Stimulated activated CD8-positive, alpha-beta memory T cell treated with anti-CD3 and anti-CD28 coated beads, Interleukin-4, amount 100 ng/mL, for 48 hours (primary cell): ENCODE measurements around the gene PBLD.
"Not testable (repeated sequence)": the region's sequence is repeated elsewhere in the genome, so short reads cannot be mapped to it uniquely, and the experiment has no call there.

Source experiments
- DNase-seq: peaks from one replicate; pipeline ENCODE4 v3.0.0-alpha.2; 2020

The PBLD gene

DNA sequence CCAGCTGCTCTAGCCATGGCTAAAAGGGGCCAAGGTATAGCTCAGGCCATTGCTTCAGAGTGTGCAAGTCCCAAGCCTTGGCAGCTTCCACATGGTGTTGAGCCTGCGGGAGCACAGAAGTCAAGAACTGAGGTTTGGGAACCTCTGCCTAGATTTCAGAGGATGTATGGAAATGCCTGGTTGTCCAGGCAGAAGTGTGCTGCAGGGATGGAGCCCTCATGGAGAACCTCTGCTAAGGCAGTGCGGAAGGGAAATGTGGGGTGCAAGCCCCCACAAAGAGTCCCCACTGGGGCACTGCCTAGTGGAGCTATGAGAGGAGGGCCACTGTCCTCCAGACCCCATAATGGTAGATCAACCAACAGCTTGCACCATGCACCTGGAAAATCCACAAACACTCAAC, 54.9 kb downstream of the PBLD start:
- not testable (repeated sequence) for DNase-seq

GRCh38 chr10:68276224-68276623, 56.5 kb downstream of the PBLD start:
- DNase-seq: no peak

DNA sequence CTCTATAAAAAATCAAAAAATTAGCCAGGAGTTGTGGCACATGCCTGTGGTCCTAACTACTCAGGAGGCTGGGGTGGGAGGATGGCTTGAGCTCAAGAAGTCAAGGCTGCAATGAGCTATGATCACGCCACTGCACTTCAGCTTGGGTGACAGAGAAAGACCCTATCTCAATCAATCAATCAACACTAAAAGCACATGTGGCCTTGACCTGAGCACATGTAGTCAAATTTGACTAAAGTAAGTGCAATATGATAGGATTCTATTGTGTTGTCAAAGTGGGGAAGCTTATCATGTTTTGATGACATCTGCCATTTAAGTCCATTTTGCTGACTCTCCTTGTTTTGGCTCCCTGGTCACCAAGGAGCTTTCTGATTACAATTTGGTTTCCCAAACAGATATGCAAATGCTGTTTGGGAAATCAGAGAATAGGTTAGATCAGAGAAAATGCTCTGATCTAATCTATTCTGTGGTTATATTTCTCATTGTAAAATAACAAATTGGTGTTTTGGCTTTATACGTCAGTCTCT, 57.1 kb downstream of the PBLD start:
- no peak for DNase-seq

DNA sequence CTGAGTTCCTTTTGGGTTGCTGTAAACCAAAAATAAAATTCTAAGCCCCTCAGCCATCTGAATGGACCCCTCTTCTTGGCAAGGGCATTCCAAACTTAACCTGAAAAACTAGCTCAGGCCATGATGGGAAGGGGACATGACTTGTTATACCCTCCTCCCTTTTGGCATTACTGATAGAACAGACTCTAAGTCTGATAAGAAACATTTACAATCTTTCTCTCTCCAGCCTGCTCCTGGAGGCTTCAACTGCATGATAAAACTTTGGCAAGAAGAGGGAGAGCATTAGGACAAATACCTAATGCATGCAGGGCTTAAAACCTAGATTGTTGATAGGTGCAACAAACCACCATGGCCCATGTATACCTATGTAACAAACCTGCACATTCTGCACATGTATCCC, 59.9 kb downstream of the PBLD start:
- DNase-seq: no peak

- no peak for DNase-seq
Observed at GRCh38 chr10:68271196-68271882, 61.4 kb downstream of the PBLD start.

GRCh38 chr10:68269562-68270290, 63.0 kb downstream of the PBLD start:
- no peak for DNase-seq

- no peak for DNase-seq
Observed at GRCh38 chr10:68261132-68261856, 71.4 kb downstream of the PBLD start.

GRCh38 chr10:68253346-68253745, 79.4 kb downstream of the PBLD start:
- no peak for DNase-seq

DNA sequence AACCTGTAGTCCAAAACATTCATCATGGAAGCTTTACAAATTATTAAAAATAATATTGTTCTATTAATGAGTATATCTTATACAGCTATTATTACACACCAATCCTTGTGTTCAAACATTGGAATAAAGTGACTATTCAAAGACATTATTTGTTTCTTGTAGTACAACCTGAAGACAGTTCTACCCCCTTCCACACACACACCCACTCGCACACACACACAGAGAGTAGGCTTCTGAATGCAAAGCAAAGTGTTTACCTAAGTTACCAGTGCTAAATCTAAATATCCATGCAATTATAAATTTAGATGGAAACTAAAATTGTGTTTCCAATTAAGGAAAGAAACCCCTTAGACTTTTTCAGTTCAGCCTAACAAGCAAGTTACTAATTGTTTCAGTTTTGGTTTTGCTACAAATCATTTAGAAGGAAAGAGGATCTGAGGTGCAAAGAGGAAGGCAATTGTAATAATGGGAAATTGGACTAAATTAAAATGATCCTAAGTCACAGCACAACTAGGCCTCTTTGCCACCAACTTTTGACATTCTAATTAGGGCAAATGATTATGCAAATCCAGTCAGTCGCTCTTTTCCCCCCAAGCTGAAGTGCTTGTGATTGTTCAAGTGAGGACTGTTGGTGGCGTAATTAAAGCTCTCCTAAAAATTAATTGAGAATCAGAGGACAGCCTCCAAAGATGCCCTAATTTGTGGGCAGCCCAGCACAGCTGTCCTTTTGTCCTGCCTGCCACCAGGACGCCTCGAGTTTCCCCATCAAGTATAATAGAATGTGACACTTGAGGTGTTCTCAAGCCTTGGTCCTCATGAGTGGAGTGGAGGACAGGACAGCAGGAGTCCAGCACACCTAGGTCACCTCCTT, 80.9 kb downstream of the PBLD start:
- DNase-seq: no peak

DNA sequence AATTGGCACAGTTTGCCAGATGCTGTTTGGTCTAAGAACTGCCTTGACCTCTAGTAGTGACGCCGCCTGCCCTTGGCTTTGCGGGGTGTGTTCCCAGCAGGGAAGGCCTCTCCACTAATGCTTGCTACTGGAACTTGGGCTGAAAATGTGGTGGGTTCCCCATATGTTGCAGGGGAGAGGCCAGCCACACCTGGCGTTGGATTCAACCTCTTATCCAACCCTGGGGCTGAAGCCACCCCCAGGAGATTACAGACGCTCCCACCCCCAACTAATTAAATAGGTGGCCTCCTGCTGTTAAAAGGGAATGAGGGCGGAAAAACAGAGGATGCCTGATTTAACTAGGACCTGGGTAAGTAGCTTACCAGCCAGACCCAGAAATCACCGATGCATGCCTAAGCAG, 81.6 kb downstream of the PBLD start:
- DNase-seq: no peak

DNA sequence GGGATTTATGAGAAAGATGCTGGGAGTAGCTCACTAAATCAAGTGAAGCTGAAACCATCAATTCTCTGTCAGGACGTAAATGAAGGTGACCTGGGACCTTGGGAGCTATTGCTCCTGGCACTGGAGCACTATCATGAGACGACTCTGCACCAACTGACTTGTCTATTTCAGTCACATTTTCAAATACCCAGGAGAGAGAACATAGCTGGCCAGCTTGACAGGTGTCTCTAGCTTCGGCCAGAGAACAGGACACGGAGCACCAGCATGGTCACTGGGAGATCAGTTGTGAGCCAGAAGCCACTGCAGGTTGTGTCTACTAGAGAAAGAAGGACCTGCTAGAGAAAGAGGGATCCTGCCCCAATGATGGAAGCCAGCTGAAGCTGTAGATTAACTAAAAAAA, 83.4 kb downstream of the PBLD start:
- no peak for DNase-seq

- DNase-seq: no peak
Observed at GRCh38 chr10:68247931-68248330, 84.8 kb downstream of the PBLD start.

DNA sequence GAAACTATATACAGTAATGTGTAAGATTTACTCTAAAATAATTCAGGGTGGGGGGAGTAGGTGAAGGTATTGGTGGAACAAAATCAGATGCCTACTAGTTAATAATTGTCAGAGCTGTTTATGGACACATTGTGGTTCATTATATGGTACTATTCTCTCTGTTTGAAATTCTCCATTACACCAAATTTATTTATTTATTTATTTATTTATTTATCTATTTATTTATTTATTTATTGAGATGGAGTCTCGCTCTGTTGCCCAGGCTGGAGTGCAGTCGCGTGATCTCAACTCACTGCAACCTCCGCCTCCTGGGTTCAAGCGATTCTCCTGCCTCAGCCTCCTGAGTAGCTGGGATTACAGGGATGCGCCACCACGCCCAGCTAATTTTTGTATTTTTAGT, 86.3 kb downstream of the PBLD start:
- DNase-seq: not testable (repeated sequence)

GRCh38 chr10:68242051-68242450, 90.7 kb downstream of the PBLD start:
- DNase-seq: no peak

- DNase-seq: no peak
Observed at GRCh38 chr10:68239596-68240150, 93.1 kb downstream of the PBLD start.

GRCh38 chr10:68239069-68239468, 93.7 kb downstream of the PBLD start:
- DNase-seq: no peak

DNA sequence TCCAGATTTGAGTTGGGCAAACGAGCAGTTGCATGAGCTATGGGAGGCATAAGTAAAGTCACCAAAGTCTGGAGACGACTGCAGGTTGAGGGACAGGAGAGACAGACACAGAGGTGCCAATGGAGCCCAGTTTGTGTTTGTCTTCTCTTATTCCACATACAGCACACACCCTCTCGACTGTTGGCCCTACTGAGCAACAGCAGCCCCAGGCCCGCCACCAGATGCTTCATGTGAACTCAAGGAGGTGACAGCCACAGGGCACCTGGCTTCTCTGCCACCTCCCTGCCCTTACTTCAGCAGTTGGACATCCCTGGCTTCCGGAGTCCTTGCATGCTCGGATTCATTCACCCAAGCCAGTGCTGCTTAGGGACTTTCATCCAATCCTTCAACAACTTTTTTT, 94.4 kb downstream of the PBLD start:
- no peak for DNase-seq

DNA sequence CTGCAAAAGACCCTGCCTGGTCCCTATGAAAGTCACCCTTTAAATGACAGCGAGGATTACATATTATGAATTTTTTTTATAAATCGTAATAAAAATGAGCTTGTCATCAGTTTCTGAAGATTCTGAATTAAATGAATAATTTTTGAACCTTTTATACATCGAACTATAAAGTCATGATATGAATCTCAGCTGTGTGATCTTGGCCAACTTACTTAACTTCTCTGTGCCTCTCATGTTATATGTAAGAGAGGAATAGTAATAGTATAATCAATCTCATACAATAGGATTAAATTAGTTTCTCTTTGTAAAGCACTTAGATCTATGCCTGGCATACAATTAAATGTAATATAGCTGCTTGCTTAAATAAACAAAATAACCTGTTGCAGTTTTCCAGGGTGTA, 95.6 kb downstream of the PBLD start:
- no peak for DNase-seq

DNA sequence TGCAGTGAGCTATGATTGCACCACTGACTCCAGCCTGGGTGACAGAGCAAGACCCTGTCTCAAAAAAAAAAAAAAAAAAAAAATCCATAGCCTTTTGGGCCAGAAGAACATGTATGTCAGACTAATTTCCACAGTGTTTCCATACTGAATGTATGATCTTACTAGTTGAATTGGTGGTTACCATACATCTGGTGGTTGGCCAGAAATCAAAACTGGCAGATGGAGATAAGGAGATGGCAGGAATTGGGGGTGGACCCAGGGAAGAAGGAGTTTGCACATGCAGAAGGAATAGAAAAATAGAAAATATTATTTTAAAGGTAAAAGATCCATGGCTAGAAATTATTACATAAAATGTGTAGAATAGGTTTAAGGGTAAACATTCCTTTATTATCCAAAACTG, 97.1 kb downstream of the PBLD start:
- no peak for DNase-seq

DNA sequence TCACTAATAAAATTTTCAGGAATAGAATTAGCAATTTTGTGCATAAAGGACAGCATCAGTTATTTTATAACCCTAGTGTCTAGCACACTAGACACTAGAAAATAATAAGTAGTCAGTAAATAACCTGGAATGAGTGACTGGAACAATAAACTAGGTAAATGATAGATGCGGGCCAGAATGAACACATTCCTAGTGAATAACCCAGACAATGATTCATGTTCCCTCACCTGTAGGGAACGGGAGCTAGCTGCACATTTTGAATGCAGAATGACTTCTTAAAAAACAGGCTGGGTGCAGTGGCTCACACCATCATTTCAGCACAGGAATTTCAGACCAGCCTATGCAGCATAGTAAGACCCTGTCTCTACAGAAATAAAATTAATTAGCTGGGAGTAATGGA, 97.6 kb downstream of the PBLD start:
- no peak for DNase-seq

- DNase-seq: no peak
Observed at GRCh38 chr10:68233046-68233445, 99.7 kb downstream of the PBLD start.
